ENCODE results near the gene PTOV1. TPM values are rescaled to one million over a fixed set of nuclear protein-coding genes. Genes with fewer than 3 reads are reported as not detected.

The PTOV1 gene
- total and polyA plus RNA-seq, 2 of the 13 experiments (the other 11 are each of a cell fraction or from before 2014, with no cell fraction given) = 63.5 to 68.5 TPM

- peak; percentile 79 for TF ChIP-seq MEIS1 (CRISPR knock-in tag; IDR thresholded peaks at IDR 0.05; ENCODE audit: borderline replicate concordance)
- TF ChIP-seq SAFB2 (CRISPR knock-in tag; IDR thresholded peaks at IDR 0.05; ENCODE audit: borderline replicate concordance, low read depth) = peak; percentile 87; the same call in 1 of the 2 replicates
- no peak for TF ChIP-seq HMG20B (CRISPR knock-in tag; conservative IDR thresholded peaks at IDR 0.05)
- TF ChIP-seq, protein P1, sequence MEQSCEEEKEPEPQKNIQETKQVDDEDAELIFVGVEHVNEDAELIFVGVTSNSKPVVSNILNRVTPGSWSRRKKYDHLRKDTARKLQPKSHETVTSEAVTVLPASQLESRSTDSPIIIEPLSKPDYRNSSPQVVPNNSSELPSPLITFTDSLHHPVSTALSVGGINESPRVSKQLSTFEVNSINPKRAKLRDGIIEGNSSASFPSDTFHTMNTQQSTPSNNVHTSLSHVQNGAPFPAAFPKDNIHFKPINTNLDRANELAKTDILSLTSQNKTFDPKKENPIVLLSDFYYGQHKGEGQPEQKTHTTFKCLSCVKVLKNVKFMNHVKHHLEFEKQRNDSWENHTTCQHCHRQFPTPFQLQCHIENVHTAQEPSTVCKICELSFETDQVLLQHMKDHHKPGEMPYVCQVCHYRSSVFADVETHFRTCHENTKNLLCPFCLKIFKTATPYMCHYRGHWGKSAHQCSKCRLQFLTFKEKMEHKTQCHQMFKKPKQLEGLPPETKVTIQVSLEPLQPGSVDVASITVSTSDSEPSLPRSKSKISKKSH (CRISPR knock-in tag; IDR thresholded peaks at IDR 0.05; ENCODE audit: borderline replicate concordance) = no peak
- TF ChIP-seq ZNF883 (CRISPR knock-in tag; IDR thresholded peaks at IDR 0.05; ENCODE audit: not compliant biosample characterization) = peak; percentile 43
- TF ChIP-seq, protein P2, sequence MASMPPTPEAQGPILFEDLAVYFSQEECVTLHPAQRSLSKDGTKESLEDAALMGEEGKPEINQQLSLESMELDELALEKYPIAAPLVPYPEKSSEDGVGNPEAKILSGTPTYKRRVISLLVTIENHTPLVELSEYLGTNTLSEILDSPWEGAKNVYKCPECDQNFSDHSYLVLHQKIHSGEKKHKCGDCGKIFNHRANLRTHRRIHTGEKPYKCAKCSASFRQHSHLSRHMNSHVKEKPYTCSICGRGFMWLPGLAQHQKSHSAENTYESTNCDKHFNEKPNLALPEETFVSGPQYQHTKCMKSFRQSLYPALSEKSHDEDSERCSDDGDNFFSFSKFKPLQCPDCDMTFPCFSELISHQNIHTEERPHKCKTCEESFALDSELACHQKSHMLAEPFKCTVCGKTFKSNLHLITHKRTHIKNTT (CRISPR knock-in tag; IDR thresholded peaks at IDR 0.05) = no peak
- TF ChIP-seq ZNF383 (CRISPR knock-in tag; IDR thresholded peaks at IDR 0.05; ENCODE audit: borderline replicate concordance) = no peak
- TF ChIP-seq NFATC3 (CRISPR knock-in tag; IDR thresholded peaks at IDR 0.05) = no peak; the same call in 1 of the 2 replicates
- no peak for TF ChIP-seq HIC2 (CRISPR knock-in tag; IDR thresholded peaks at IDR 0.05; ENCODE audit: low read depth)
- no peak; the same call in 1 of the 2 replicates for TF ChIP-seq KMT2A (CRISPR knock-in tag; IDR thresholded peaks at IDR 0.05)
- TF ChIP-seq SP2 (CRISPR knock-in tag; IDR thresholded peaks at IDR 0.05) = peak; percentile 88
- TF ChIP-seq GZF1 (CRISPR knock-in tag; IDR thresholded peaks at IDR 0.05) = no peak
- no peak for TF ChIP-seq ZBTB38 (CRISPR knock-in tag; IDR thresholded peaks at IDR 0.05)
- TF ChIP-seq ZBTB10 (CRISPR knock-in tag; IDR thresholded peaks at IDR 0.05; ENCODE audit: borderline replicate concordance) = peak; percentile 19; the same call in 1 of the 2 replicates
- TF ChIP-seq ZSCAN20 (CRISPR knock-in tag; IDR thresholded peaks at IDR 0.05; ENCODE audit: borderline replicate concordance) = 0 out of 2 replicates have a peak, but pooled peaks have one; percentile 4
- TF ChIP-seq, protein P3, sequence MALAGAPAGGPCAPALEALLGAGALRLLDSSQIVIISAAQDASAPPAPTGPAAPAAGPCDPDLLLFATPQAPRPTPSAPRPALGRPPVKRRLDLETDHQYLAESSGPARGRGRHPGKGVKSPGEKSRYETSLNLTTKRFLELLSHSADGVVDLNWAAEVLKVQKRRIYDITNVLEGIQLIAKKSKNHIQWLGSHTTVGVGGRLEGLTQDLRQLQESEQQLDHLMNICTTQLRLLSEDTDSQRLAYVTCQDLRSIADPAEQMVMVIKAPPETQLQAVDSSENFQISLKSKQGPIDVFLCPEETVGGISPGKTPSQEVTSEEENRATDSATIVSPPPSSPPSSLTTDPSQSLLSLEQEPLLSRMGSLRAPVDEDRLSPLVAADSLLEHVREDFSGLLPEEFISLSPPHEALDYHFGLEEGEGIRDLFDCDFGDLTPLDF (CRISPR knock-in tag; IDR thresholded peaks at IDR 0.05) = peak; percentile 55; the same call in 1 of the 2 replicates
- TF ChIP-seq EEA1 (CRISPR knock-in tag; IDR thresholded peaks at IDR 0.05; ENCODE audit: borderline replicate concordance) = 0 out of 2 replicates have a peak, but pooled peaks have one; percentile 36
Measured at GRCh38 chr19:49876422-49877019, 25.6 kb downstream of the PTOV1 start (continued).

Data from HepG2 (cell line).